DLD1 (cell line): Measurements from ENCODE around the gene RAB11FIP4.

Experiments
- in situ Hi-C: cut with HindIII; loops from 2 replicates; pipeline ENCODE4 v1.10.0; 2017; ENCODE audit warnings: low sequenced_read_pairs

The RAB11FIP4 gene

GRCh38 chr17:31385428-31386285, 5.8 kb upstream of the RAB11FIP4 start:
- in situ Hi-C loops = no loop called here

- in situ Hi-C loops = no loop called here
Observed at GRCh38 chr17:31386542-31387075, 4.9 kb upstream of the RAB11FIP4 start.

- in situ Hi-C loops = no loop called here
Observed at GRCh38 chr17:31387438-31387837, 4.0 kb upstream of the RAB11FIP4 start.

- in situ Hi-C loops = no loop called here
Observed at GRCh38 chr17:31388351-31388750, 3.1 kb upstream of the RAB11FIP4 start.

GRCh38 chr17:31388770-31389656, 2.5 kb upstream of the RAB11FIP4 start:
- in situ Hi-C loops = no loop called here

GRCh38 chr17:31389657-31390381, 1.7 kb upstream of the RAB11FIP4 start:
- in situ Hi-C loops = no loop called here

GRCh38 chr17:31390426-31390747, 1.1 kb upstream of the RAB11FIP4 start:
- in situ Hi-C loops = no loop called here

GRCh38 chr17:31390748-31391495, 553 bp upstream of the RAB11FIP4 start:
- in situ Hi-C loops = no loop called here

GRCh38 chr17:31392002-31392855, 754 bp downstream of the RAB11FIP4 start:
- in situ Hi-C loops = no loop called here

- in situ Hi-C loops = no loop called here
Observed at GRCh38 chr17:31392856-31393748, 1.6 kb downstream of the RAB11FIP4 start.

GRCh38 chr17:31393749-31394146, 2.3 kb downstream of the RAB11FIP4 start:
- in situ Hi-C loops = no loop called here

GRCh38 chr17:31394544-31394943, 3.1 kb downstream of the RAB11FIP4 start:
- in situ Hi-C loops = no loop called here

GRCh38 chr17:31397256-31397939, 5.9 kb downstream of the RAB11FIP4 start:
- in situ Hi-C loops = no loop called here

GRCh38 chr17:31398381-31399311, 7.2 kb downstream of the RAB11FIP4 start:
- in situ Hi-C loops = no loop called here

GRCh38 chr17:31400481-31400950, 9.0 kb downstream of the RAB11FIP4 start:
- in situ Hi-C loops = no loop called here

GRCh38 chr17:31401456-31402254, 10.2 kb downstream of the RAB11FIP4 start:
- in situ Hi-C loops = no loop called here
